Measurements from ENCODE around the gene SNTB2.
"Not testable (repeated sequence)": the region's sequence is repeated elsewhere in the genome, so short reads cannot be mapped to it uniquely, and the experiment has no call there.

Gene SNTB2

DNA sequence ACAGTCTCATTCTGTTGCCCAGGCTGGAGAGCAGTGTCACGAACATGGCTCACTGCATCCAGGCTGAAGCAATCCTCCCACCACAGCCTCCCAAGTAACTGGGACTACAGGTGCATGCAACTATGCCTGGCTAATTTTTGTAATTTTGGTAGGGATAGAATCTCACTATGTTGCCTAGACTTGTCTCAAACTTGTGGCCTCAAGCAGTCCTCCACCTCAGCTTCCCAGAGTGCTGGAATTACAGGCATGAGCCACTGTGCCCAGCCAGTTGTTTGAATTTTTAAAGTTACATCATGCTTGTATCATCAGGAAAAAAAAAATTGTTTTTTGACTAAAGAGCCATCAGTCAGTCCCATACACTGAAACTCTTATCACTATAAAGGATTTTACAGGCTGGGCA, 107.1 kb downstream of the SNTB2 start:
- DNase-seq, result no peak

DNA sequence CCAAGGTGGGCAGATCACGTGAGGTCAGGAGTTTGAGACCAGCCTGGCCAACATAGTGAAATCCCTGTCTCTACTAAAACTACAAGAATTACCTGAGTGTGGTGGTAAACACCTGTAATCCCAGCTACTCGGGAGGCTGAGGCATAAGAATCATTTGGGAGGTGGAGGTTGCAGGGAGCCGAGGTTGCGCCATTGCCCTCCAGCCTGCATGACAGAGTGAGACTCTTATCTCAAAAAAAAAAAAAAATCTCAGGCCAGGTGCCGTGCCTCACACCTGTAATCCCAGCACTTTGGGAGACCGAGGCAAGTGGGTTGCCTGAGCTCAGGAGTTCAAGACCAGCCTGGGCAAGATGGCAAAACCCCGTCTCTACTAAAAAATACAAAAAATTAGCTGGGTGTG, 109.8 kb downstream of the SNTB2 start:
- not testable (repeated sequence) for DNase-seq

DNA sequence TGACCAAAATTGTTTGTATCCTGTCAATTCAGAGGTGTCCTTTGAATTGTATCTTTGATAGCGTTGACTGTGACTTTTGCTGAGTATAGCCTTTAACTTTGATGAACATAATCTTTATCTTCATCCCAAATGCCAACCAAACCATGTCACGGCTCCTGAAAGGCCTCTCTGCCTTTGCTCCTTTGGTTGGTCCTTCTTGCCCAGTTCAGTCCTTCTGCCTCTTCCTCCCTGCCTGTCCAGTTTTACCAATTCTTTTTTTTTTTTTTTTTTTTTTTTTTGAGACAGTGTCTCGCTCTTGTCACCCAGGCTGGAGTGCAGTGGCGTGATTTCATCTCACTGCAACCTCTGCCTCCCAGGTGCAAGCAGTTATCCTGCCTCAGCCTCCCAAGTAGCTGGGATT, 111.3 kb downstream of the SNTB2 start:
- DNase-seq, result no peak

DNA sequence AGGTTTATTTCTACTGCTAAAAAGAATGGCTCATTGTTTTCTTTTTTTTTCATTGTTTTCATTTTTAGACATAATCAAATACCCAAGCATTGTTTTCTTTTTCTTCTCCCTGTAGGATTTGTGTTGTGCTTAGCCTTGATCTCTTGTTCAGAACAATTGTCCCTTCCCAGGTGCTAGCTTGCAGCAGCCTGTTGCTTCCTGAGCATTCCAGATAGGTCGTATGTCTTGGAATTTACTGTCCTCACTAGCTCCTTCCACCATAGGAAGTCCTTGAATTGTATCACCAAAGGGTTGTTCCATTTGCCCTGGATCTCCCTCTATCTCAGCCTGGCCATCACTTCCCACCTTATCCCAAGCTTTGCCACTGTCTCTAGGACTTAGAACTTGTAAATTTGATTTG, 114.2 kb downstream of the SNTB2 start:
- no peak for DNase-seq

DNA sequence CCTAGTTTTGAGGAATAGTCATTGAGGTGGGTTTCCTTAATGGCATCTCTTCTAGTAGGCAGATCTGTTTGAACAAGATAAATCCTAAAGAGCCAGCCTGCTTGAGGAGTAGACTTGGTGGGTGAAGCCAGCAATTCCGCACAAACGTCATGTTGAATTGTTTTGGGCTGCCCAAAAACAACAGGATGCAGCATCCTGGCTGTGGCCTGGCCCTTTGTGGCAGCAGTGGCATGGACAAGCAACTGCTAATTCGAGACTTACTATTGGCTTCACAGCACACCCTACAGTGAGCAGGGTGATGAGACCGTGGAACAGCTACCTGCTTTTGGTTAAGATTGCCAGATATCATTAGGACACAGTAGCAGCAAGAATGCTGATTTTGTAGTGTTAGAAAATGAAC, 114.9 kb downstream of the SNTB2 start:
- DNase-seq, result no peak

DNA sequence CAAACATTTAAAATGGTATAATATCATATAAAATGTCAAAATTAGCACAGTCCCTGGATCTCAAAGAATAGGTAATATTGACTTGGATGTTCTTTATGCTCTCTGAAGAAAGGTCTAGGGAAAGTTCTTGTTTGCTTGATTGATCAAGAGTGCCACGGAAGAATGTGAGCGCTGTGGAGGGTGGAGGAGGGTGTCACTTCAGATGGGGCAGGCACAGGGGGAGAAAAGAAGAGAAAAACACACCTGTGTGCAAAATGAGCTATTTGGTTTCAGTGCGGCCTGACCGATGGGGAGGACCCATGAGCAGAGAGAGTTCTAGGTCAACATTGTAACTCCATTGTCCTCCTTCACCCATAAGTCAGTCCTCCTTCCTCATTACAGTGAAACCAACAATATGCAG, 115.3 kb downstream of the SNTB2 start:
- DNase-seq, result no peak

DNA sequence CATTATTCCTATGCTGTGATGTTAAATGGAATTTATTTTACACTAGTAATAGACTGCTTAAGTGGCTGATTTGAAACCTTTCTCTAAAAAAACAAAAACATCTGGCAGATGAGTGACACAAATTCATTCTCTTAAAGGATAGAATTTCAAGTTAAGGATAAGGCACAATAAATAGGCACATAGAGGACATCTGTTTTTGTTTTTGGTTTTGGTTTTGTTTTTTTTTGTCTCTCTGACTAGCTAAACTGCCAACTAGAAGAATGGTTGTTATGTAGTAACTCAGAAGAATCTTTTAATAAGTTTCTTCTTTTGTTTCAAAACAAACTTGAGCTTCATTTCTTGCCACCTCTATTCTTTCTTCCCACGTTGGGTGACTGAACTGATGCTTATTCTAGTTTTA, 119.1 kb downstream of the SNTB2 start:
- DNase-seq, result no peak

DNA sequence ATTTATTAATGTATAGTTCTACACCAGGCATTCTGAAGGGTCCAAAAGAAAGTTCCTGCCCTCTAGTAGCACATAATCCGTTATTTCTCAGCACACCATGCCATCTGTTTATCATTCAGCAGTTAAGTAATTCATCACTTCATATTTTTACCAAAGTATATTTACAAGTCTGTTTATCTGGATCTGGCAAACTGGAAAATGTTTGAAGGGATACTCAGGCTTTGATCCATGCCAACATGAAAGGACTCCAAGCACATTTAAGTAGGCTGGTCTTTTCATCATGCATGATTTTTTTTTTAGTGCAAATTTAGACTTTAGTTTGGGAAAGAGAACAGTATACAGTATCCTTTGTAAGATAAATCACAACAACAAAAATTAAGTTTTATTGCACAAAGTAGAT, 120.1 kb downstream of the SNTB2 start:
- no peak for DNase-seq

DNA sequence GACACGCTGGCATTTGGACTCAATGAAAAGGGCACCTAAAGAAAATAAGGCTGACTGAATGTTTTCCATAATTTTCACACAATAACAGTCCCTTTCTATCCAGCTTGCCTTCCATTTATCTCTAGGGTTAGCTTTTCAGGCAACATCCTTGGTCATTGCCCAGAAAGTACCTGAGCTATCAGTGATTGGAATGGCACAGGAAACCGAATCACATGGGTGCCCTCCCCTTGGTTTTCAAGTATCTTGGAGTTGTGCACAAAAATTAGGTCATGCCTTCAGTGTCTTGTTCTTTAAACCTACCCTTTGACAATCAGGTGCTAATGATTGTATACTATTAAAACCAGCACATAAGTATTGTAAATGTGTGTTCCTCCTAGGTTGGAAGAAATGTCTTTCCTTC, 120.9 kb downstream of the SNTB2 start:
- no peak for DNase-seq

DNA sequence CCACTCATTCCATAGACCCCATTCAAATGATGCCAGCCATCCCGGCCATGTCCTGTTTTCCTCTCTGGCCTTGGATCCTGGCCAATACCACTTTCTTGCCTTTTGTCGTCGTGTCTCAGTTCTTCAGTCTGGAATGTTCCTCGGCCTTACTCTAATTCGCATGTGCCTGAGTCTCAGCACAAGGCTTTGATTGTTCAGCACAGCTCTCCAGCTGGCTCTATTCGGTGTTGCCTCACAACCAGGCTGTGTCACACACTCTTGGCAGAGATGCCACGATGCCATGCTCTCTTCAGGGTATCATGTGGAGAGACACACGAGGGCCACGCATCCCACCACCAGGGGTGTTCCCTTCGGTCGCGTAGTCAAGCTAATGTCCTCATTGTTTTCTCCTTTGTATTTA, 122.4 kb downstream of the SNTB2 start:
- no peak for DNase-seq

DNA sequence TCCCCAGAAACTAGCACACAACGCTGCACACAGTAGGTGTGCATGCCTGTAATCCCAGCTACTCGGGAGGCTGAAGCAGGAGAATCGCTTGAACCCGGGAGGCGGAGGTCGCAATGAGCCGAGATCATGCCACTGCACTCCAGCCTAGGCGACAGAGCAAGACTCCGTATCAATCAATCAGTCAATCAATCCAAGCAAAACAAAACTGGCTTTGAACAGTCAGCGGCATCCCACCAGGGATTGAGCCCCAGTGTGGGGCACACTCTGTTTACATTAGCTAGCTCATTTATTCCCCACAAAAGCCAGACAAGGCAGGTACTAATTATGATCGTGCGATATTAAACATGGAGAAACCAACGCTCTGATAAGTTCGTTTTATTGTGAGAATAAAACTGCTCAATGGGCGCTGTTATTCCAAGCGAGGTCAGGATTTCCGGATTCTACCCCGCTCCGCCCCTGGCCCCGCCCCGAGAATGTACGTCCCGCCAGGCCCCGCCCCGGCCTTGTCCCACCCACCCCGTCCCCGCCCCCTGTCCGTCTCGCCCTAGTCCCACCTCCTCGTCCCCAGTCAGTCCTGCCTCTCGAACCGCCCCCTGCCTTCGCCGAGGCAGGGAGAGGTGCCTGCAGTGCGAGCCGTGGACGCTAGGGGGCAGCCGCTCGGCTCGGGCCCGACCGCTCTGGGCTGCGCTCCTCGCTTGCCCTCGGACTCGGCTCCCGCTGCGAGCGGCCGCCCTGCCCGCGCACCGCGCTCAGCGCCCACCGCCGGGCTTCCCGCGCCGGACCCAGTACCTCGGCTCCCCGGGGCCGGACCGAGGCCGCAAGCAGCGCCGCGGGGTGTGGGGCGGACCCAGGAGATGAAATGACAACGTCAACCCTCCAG, 123.9 kb downstream of the SNTB2 start, which contains the start of gene VPS4A:
Gene VPS4A, plus strand, starts transcription at position 698 of the 880 bp plus-strand sequence. Its CDS starts 162 bp downstream, at position 860.
- peak; percentile 99 for DNase-seq

DNA sequence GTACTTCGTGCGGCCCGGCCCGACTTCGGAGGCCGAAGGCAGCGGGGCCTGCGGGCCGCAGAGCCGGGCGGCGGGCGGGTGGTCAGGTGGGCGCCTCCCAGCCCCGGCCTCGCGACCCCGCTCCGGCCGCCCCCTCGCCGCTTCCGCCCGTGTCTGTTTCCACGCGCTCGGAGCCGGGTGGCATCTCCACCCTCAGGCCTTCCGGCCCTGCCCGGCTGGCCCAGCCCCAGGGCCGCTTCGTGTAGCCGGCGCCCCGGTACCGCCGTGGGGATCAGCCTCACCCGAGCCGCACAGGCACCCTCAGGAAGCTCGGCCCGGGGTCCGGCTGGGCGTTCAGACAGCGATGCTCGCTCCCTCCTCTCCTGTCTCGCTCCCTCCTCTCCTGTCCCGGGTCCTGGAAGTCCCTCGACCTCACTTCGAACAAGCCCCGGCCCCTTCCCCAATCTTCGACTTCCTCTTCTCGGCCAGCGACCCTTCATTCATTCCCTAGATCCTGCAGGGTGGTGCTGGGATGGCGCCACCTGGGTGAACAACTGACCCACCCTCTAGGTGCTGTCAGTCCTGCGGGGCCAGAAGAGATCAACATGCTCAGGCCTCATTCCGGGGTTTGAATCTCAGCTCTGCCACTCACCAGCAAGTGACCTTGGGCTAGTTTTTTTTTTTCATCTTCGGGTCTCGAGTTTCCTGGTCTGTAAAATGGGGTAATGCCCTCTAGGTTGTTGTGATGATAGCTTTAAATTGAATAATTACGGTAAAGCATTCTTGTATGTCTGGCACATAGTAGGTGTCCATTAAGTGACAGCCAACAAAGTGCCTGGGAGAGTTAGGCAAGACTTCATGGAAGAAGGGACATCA, 124.8 kb downstream of the SNTB2 start:
- peak; percentile 62 for DNase-seq

DNA sequence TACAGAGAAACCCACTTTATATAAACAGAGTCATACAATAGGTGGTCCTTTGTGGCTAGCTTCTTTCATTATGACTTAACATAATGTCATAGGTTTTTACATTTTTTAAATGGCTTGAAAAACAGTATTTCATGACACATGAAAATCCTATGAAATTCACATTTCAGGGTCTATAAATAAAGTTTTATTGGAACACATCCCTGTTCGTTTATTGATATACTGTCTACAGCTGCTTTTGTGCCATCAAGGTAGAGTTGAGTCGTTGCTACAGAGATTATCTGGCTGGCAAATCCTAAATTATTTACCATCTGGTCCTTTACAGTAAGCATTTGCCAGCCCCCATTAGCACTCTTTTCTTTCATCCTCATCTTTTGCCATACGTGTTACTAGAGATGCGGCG, 126.5 kb downstream of the SNTB2 start:
- DNase-seq, result no peak

DNA sequence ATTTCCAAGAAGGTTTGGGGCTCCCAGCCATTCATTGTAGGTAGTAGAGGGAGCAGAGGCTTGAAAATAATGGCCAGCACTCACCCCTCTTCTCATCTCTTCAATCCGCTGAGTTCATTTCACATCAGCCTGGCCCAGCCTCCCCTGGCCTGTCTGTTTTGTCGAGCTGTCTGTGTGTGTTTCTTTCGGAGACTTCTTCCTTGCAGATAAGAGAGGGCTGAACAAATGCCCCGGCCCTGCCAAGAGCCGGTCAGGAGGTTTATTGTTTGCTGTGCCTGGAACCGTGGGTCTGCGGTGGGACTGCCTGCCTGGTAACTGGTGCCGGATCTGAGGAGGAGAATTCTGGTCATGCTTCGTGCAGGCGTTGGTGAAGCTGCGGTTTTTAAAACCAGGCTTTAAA, 127.6 kb downstream of the SNTB2 start:
- no peak for DNase-seq

DNA sequence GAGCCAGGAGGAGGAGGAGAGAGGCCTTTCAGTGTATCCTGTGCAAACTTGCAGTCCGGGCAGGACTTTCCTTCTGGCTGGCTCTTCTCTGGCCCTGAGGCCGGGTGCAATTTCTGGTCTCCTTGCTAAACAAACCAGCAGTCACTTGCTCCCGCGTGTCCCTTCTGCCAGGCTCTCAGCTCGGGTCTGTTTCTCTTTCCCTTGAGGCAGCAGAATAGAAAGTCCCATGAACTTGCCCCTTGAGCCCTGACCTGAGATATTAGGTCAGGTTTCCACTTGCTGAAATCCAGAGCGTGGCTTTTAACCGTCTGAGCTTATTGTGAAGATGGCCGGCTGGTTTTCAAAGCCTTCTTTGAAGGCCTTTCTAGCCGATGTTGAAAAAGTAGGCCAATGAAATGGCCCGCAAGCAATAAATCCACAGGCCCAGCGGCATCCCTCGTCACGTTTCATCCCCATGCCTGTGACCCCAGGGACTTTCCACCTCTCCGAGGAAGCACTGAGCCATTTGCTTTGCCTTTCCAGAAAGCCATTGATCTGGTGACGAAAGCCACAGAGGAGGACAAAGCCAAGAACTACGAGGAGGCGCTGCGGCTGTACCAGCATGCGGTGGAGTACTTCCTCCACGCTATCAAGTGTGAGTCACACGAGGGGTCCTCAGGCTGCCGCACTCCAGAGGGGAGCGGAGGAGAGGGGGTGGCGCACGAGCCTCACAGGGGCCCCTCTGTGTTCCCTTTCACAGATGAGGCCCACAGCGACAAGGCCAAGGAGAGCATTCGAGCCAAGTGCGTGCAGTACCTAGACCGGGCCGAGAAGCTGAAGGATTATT, 128.7 kb downstream of the SNTB2 start:
- DNase-seq, result no peak

DNA sequence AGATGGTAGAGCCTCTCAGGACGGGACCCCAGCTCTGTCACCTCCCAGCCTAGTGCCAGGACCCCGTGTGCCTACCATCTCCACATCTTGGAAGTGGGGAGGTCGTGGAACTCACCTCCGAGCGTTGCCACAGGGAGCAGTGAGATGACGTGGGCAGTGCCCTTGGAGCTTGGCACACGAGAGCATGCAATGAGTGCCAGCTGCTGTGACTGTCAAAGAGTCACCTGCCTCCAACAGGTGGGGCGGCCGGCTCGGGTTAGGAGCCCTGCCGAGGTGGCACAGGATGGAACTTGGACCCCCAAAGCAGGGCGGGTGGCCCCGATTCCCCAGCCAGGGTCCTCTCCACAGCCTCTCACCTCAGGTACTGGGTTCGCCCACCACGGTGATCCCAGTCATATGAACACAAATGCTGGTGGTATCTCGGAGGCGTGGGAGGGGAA, 129.7 kb downstream of the SNTB2 start:
- no peak for DNase-seq

DNA sequence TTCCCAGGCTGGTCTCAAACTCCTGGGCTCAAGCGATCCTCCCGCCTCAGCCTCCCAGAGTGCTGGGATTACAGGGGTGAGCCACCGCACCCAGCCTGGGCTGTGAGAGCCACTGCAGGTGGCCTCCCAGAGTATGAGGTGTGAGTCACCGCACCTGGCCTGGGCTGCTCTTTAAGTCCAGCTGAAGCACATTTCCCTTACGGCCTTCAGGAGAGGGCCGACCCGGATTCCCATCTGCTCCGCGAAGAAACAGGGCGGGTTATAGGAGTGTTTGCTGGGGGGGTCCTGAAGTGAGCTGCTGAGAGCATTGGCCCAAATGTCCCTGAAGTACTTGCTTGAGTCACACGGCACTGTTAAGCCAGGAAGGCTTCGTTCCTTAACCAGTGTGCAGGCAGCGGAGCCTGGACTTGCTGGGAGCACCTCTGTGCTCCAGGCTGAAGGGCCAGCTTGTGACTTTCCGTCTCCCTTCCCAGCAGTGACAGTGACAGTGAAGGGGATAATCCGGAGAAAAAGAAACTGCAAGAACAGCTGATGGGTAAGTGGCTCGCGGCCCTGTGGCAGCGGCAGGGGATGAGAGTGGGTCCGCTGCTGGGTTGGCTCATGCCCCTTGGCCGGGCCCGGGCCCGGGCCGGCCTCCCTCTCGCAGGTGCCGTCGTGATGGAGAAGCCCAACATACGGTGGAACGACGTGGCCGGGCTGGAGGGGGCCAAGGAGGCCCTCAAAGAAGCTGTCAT, 131.4 kb downstream of the SNTB2 start:
- no peak for DNase-seq

DNA sequence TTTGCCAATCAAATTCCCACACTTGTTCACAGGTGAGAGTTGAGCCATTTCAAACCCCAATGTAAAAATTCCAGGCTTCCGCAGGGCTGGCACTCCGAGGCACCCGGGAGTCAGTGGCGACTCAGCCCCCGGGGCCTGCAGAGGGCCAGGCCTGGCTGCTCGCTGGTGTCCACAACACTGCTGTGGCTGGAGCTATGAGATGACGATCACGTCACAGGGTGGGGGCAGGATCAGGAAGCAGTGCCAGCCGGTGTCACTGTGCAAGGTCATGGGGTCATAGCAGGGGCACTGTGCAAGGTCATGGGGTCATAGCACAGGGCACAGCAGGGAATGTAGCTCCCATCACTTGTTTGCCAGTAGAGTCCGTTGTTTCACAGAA, 131.9 kb downstream of the SNTB2 start:
- no peak for DNase-seq

DNA sequence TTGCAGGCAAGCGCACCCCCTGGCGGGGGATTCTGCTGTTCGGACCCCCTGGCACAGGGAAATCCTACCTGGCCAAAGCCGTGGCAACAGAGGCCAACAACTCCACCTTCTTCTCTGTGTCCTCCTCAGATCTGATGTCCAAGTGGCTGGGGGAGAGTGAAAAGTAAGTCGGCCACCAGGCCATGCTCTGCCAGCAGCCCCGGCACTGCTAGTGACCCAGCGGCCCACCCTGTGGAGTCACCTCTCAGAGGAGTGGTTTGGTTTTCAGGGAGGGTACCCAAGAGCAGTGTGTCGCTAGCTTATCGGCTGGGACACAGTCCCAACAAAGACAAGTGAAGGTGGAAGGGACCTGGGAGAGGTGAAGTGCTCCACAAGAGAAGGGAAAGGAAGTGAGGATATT, 132.4 kb downstream of the SNTB2 start:
- no peak for DNase-seq

DNA sequence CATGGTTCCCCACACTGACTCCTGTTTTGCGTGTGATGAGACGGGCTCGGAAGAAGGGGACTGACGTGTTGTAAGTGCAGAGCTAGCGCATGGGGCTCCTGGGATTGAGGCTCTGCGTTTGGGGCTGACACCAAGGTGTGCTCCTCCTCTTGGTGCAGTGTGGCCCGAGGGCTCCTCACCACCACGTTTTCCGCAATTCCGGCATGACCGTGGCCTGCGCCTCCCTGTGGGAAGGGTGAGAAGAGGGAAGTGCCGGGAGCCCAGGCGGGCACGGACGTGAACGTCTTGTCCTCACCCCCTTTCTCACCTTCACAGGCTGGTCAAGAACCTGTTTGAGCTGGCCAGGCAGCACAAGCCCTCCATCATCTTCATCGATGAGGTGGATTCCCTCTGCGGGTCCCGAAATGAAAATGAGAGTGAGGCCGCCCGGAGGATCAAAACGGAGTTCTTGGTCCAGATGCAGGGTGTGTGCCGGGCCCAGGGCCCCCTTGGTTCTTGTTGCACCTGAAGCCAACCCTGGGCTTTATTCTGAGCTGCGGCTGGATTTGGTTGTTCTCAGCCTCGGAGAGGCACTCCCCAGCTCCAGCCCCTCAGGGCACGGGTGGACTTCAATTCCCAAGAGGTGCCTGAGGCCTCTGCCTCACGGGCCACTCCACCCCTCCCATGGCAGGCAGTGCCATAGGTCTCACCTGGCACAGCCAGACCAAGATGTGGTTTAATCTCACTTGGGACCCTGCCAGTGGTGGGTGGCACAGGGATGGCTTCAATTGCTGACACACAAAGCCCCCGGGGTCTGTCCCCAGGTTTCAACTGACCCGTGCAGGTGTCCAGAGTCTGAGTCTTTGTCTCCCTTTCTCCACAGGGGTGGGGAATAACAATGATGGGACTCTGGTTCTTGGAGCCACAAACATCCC, 133.1 kb downstream of the SNTB2 start:
- peak; percentile 16 for DNase-seq

DNA sequence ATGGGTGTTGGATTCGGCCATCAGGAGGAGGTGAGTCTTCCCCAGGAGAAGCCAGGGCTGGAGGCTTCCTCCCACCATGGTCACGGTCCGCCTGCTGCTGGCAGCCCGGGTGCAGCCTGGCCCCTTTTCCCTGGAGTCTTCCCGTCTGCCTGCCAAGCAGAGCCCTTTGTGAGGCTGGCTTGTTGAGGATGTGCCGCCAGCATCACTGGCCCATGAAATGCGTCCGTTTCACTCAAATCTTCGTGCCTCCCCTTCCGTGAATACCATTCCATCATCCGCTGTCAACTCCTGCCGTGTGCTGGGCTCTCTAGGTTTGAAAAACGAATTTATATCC, 133.7 kb downstream of the SNTB2 start:
- DNase-seq, result no peak
